Liver (tissue), 3 donors: ENCODE measurements around the gene CXCR3.

Experiments
- ATF3 ChIP-seq: IDR thresholded peaks from 2 replicates; pipeline ENCODE4 v1.6.1; 2016; ENCODE audit warnings: antibody characterized with exemption
- CTCF ChIP-seq: fragments of 150-350 bp; IDR thresholded peaks from 2 replicates; pipeline ENCODE4 v1.5.1; 2017; ENCODE audit warnings: improper control_type of control experiment, low read depth, low read length; ENCODE audit not compliant: missing input control
- EGR1 ChIP-seq, 2 donors: IDR thresholded peaks; 2 replicates each; pipeline ENCODE4 v1.6.1; 2016 to 2018; ENCODE audit warnings: antibody characterized with exemption in 2 of 2, low read depth in 2 of 2
- FOXA1 ChIP-seq: IDR thresholded peaks from 2 replicates; pipeline ENCODE4 v1.6.1; 2016; ENCODE audit warnings: antibody characterized with exemption
- GABPA ChIP-seq, 2 donors: IDR thresholded peaks in 1 of 2; conservative IDR thresholded peaks in 1 of 2; 2 replicates each; pipeline ENCODE4 v1.6.1; 2016; ENCODE audit warnings: antibody characterized with exemption in 2 of 2, mild to moderate bottlenecking in 1 of 2, moderate library complexity in 1 of 2
- MAX ChIP-seq: IDR thresholded peaks from 2 replicates; pipeline ENCODE4 v1.6.1; 2016; ENCODE audit warnings: antibody characterized with exemption
- NR2F2 ChIP-seq: IDR thresholded peaks from 2 replicates; pipeline ENCODE4 v1.6.1; 2016; ENCODE audit warnings: antibody characterized with exemption
- RAD21 ChIP-seq, 2 donors: IDR thresholded peaks; 2 replicates each; pipeline ENCODE4 v1.6.1; 2016; ENCODE audit warnings: antibody characterized with exemption in 2 of 2, mild to moderate bottlenecking in 2 of 2
- REST ChIP-seq: IDR thresholded peaks from 2 replicates; pipeline ENCODE4 v1.6.1; 2016; ENCODE audit warnings: antibody characterized with exemption, mild to moderate bottlenecking
- RXRA ChIP-seq, 2 donors: IDR thresholded peaks; 2 replicates each; pipeline ENCODE4 v1.6.1; 2017 to 2018; ENCODE audit warnings: antibody characterized with exemption in 2 of 2, mild to moderate bottlenecking in 1 of 2
- SP1 ChIP-seq: IDR thresholded peaks from 2 replicates; pipeline ENCODE4 v1.6.1; 2018; ENCODE audit warnings: antibody characterized with exemption, mild to moderate bottlenecking
- TAF1 ChIP-seq: conservative IDR thresholded peaks from 2 replicates; pipeline ENCODE4 v1.6.1; 2016; ENCODE audit warnings: antibody characterized with exemption, mild to moderate bottlenecking
- YY1 ChIP-seq: IDR thresholded peaks from 2 replicates; pipeline ENCODE4 v1.6.1; 2016; ENCODE audit warnings: antibody characterized with exemption, mild to moderate bottlenecking
- ZBTB33 ChIP-seq: IDR thresholded peaks from 2 replicates; pipeline ENCODE4 v1.6.1; 2016; ENCODE audit warnings: antibody characterized with exemption
- donor health status: healthy.
- donor health status: healthy.

- TF ChIP-seq YY1 (no peak), CTCF (no peak), FOXA1 (no peak), TAF1 (no peak), REST (no peak), MAX (no peak), RXRA (IDR thresholded peaks at IDR 0.05) (no peak), GABPA (IDR thresholded peaks at IDR 0.05 in 1 of 2, conservative IDR thresholded peaks at IDR 0.05 in 1 of 2) (no peak), EGR1 (IDR thresholded peaks at IDR 0.05; ENCODE audit: low read depth in 2 of 2) (no peak), RAD21 (IDR thresholded peaks at IDR 0.05) (no peak), ATF3 (no peak), SP1 (no peak), ZBTB33 (no peak), NR2F2 (no peak)
Observed at GRCh38 chrX:71629467-71629866, 11.2 kb upstream of the CXCR3 start.
